ENCODE results near the gene TCP10L.

- no peak for TF ChIP-seq POLR2A (IDR thresholded peaks at IDR 0.05; ENCODE audit: low read length)
- no peak for TF ChIP-seq GATA1 (IDR thresholded peaks at IDR 0.05; ENCODE audit: low read depth, low read length)
These were observed 51.2 kb downstream of the TCP10L start for GRCh38 chr21:32534113-32534512.
